NCI-H526 (cell line): ENCODE measurements around the gene SORCS3.
A peak's percentile ranks its signal among the peaks of the same experiment; 100 is the strongest.

Source experiments
- DNase-seq, 2 experiments: peaks; one replicate each; lab custom pipeline; 2025; lab: John Stamatoyannopoulos, UW

The SORCS3 gene

GRCh38 chr10:105023211-105024111, 382.4 kb downstream of the SORCS3 start:
- no peak for DNase-seq

GRCh38 chr10:105024184-105024583, 383.1 kb downstream of the SORCS3 start:
- DNase-seq: no peak

- DNase-seq: no peak
Measured at GRCh38 chr10:105025092-105025491, 384.0 kb downstream of the SORCS3 start.

- no peak for DNase-seq
Measured at GRCh38 chr10:105026566-105026965, 385.5 kb downstream of the SORCS3 start.

- DNase-seq: no peak
Measured at GRCh38 chr10:105029286-105029685, 388.2 kb downstream of the SORCS3 start.

- no peak for DNase-seq
Measured at GRCh38 chr10:105037022-105037421, 395.9 kb downstream of the SORCS3 start.

- DNase-seq: no peak
Measured at GRCh38 chr10:105041956-105042355, 400.9 kb downstream of the SORCS3 start.

GRCh38 chr10:105042906-105043552, 401.9 kb downstream of the SORCS3 start:
- DNase-seq: no peak

- no peak for DNase-seq
Measured at GRCh38 chr10:105044902-105045301, 403.8 kb downstream of the SORCS3 start.

- no peak for DNase-seq
Measured at GRCh38 chr10:105056413-105056812, 415.3 kb downstream of the SORCS3 start.

- no peak for DNase-seq
Measured at GRCh38 chr10:105062951-105063350, 421.9 kb downstream of the SORCS3 start.

- DNase-seq: peak in 1 of 2 experiments; percentile 22
Measured at GRCh38 chr10:105063796-105064195, 422.7 kb downstream of the SORCS3 start.

- no peak for DNase-seq
Measured at GRCh38 chr10:105068497-105068896, 427.4 kb downstream of the SORCS3 start.

GRCh38 chr10:105070249-105070648, 429.2 kb downstream of the SORCS3 start:
- DNase-seq: no peak

GRCh38 chr10:105070952-105071351, 429.9 kb downstream of the SORCS3 start:
- DNase-seq: no peak

GRCh38 chr10:105071980-105072379, 430.9 kb downstream of the SORCS3 start:
- no peak for DNase-seq

GRCh38 chr10:105073999-105074398, 432.9 kb downstream of the SORCS3 start:
- DNase-seq: no peak

- DNase-seq: no peak
Measured at GRCh38 chr10:105075031-105075430, 433.9 kb downstream of the SORCS3 start.

GRCh38 chr10:105085980-105086379, 444.9 kb downstream of the SORCS3 start:
- DNase-seq: no peak

GRCh38 chr10:105094048-105094447, 453.0 kb downstream of the SORCS3 start:
- no peak for DNase-seq

GRCh38 chr10:105096316-105096715, 455.2 kb downstream of the SORCS3 start:
- DNase-seq: no peak

- DNase-seq: no peak
Measured at GRCh38 chr10:105102977-105103376, 461.9 kb downstream of the SORCS3 start.

GRCh38 chr10:105104297-105104696, 463.2 kb downstream of the SORCS3 start:
- no peak for DNase-seq
